SJSA1 (cell line): ENCODE data around the gene HIBADH. TPM values are rescaled to one million over a fixed set of nuclear protein-coding genes. Genes with fewer than 3 reads are reported as not detected.

ENCODE experiments used
- DNase-seq, 2 experiments: peaks; one replicate each; pipeline ENCODE4 v3.0.0-alpha.2; 2015 to 2020; ENCODE audit warnings: low spot score in 2 of 2, low read depth in 1 of 2
- H3K27ac ChIP-seq: fragments of 250-450 bp; sonication (Bioruptor Pico); 2 replicates; pipeline ENCODE4 v1.5.1; 2020; ENCODE audit warnings: mild to moderate bottlenecking, moderate library complexity
- H3K27me3 ChIP-seq: fragments of 250-450 bp; sonication (Bioruptor Pico); replicated peaks from 2 replicates; pipeline ENCODE4 v1.5.1; 2020; ENCODE audit warnings: mild to moderate bottlenecking, moderate library complexity
- H3K36me3 ChIP-seq: fragments of 250-450 bp; sonication (Bioruptor Pico); 2 replicates; pipeline ENCODE4 v1.5.1; 2020; ENCODE audit warnings: mild to moderate bottlenecking
- H3K4me1 ChIP-seq: fragments of 250-450 bp; sonication (Bioruptor Pico); replicated peaks from 2 replicates; pipeline ENCODE4 v1.6.1; 2021; ENCODE audit warnings: mild to moderate bottlenecking
- H3K4me3 ChIP-seq: fragments of 250-450 bp; sonication (Bioruptor Pico); 2 replicates; pipeline ENCODE4 v1.5.1; 2020; ENCODE audit warnings: mild to moderate bottlenecking
- H3K9me3 ChIP-seq: fragments of 250-450 bp; sonication (Bioruptor Pico); replicated peaks from 2 replicates; pipeline ENCODE4 v1.5.1; 2020; ENCODE audit warnings: mild to moderate bottlenecking
- total RNA-seq: library from RNA; depleted of rRNA; stranded (reverse); fragments of >200 nt; shearing (Covaris generic); gene quantifications from 2 replicates; pipeline ENCODE4 v1.2.3, GENCODE V29; 2014; rRNA removed

The HIBADH gene
- total RNA-seq, 1 experiment from 2014 or later: 57.0 TPM

GRCh38 chr7:27492224-27492623 lies 170.5 kb downstream of the HIBADH start:
- H3K27ac ChIP-seq: no peak overlapping the region
- no peaks in the 10 kb centered on the region for H3K9me3 ChIP-seq
- H3K4me1 ChIP-seq: no peaks in the 10 kb centered on the region
- H3K27me3 ChIP-seq: 0 out of 2 replicates have a peak, but pooled peaks cover 4% of the 10 kb centered on the region
- no peak for DNase-seq
- H3K4me3 ChIP-seq: no peak overlapping the region
- no peaks in the 10 kb centered on the region for H3K36me3 ChIP-seq

GRCh38 chr7:27491534-27491933 lies 171.1 kb downstream of the HIBADH start:
- Histone ChIP-seq H3K27me3 (0 out of 2 replicates have a peak, but pooled peaks cover 4% of the 10 kb centered on the region), H3K27ac (no peak overlapping the region), H3K36me3 (no peaks in the 10 kb centered on the region), H3K9me3 (no peaks in the 10 kb centered on the region), H3K4me1 (no peaks in the 10 kb centered on the region), H3K4me3 (no peak overlapping the region)
- no peak for DNase-seq

GRCh38 chr7:27487509-27487908 lies 175.2 kb downstream of the HIBADH start:
- 0 out of 2 replicates have a peak, but pooled peaks cover 13% of the 10 kb centered on the region for H3K27me3 ChIP-seq
- H3K4me1 ChIP-seq: no peaks in the 10 kb centered on the region
- no peaks in the 10 kb centered on the region for H3K36me3 ChIP-seq
- no peak for DNase-seq
- no peak overlapping the region for H3K4me3 ChIP-seq
- no peak overlapping the region for H3K27ac ChIP-seq
- no peaks in the 10 kb centered on the region for H3K9me3 ChIP-seq

GRCh38 chr7:27484451-27484850 lies 178.2 kb downstream of the HIBADH start:
- no peak for DNase-seq
- Histone ChIP-seq H3K4me3 (no peak overlapping the region), H3K4me1 (no peaks in the 10 kb centered on the region), H3K36me3 (no peaks in the 10 kb centered on the region), H3K27me3 (0 out of 2 replicates have a peak, but pooled peaks cover 13% of the 10 kb centered on the region), H3K9me3 (no peaks in the 10 kb centered on the region), H3K27ac (no peak overlapping the region)

GRCh38 chr7:27482219-27482618 lies 180.5 kb downstream of the HIBADH start:
- H3K4me3 ChIP-seq: no peak overlapping the region
- no peaks in the 10 kb centered on the region for H3K9me3 ChIP-seq
- DNase-seq: no peak
- H3K27ac ChIP-seq: no peak overlapping the region
- H3K4me1 ChIP-seq: no peaks in the 10 kb centered on the region
- no peaks in the 10 kb centered on the region for H3K36me3 ChIP-seq
- H3K27me3 ChIP-seq: 0 out of 2 replicates have a peak, but pooled peaks cover 9% of the 10 kb centered on the region

GRCh38 chr7:27478556-27478955 lies 184.1 kb downstream of the HIBADH start:
- Histone ChIP-seq H3K27ac (no peak overlapping the region), H3K4me3 (no peak overlapping the region), H3K27me3 (peaks cover 4% of the 10 kb centered on the region; the same call in 1 of the 2 replicates), H3K9me3 (no peaks in the 10 kb centered on the region), H3K36me3 (no peaks in the 10 kb centered on the region), H3K4me1 (no peaks in the 10 kb centered on the region)
- no peak for DNase-seq

GRCh38 chr7:27478084-27478483 lies 184.6 kb downstream of the HIBADH start:
- no peak for DNase-seq
- H3K27ac ChIP-seq: no peak overlapping the region
- no peaks in the 10 kb centered on the region for H3K9me3 ChIP-seq
- peaks cover 2% of the 10 kb centered on the region; the same call in 1 of the 2 replicates for H3K27me3 ChIP-seq
- no peaks in the 10 kb centered on the region for H3K4me1 ChIP-seq
- H3K4me3 ChIP-seq: no peak overlapping the region
- no peaks in the 10 kb centered on the region for H3K36me3 ChIP-seq

GRCh38 chr7:27476493-27476892 lies 186.2 kb downstream of the HIBADH start:
- Histone ChIP-seq H3K27me3 (no peaks in the 10 kb centered on the region; the same call in 1 of the 2 replicates), H3K4me3 (no peak overlapping the region), H3K27ac (no peak overlapping the region), H3K4me1 (no peaks in the 10 kb centered on the region), H3K36me3 (no peaks in the 10 kb centered on the region), H3K9me3 (no peaks in the 10 kb centered on the region)
- DNase-seq: no peak

Other genes with a start within 250 kb of the HIBADH start
- 97.4 and 101 TPM in 2 replicates for gene TAX1BP1, start 77.3 kb upstream of the HIBADH start, total RNA-seq